Suprapubic skin (tissue), 4 donors: ENCODE measurements around the gene CADM1. TPM values are rescaled to one million over a fixed set of nuclear protein-coding genes. Genes with fewer than 3 reads are reported as not detected.

ENCODE experiments used
- DNase-seq, 2 donors: peaks; one replicate each; pipeline ENCODE4 v3.0.0-alpha.2; 2019; ENCODE audit warnings: low spot score in 2 of 2
- H3K27ac ChIP-seq: fragments of 200-600 bp; sonication (generic); one replicate; pipeline ENCODE4 v1.5.1; 2019
- H3K27me3 ChIP-seq: fragments of 200-600 bp; sonication (generic); one replicate; pipeline ENCODE4 v1.5.1; 2019
- H3K36me3 ChIP-seq: fragments of 200-600 bp; sonication (generic); one replicate; pipeline ENCODE4 v1.5.1; 2019
- H3K4me1 ChIP-seq: fragments of 200-600 bp; sonication (generic); one replicate; pipeline ENCODE4 v1.5.1; 2019
- H3K4me3 ChIP-seq: fragments of 200-600 bp; sonication (generic); one replicate; pipeline ENCODE4 v1.5.1; 2019; ENCODE audit warnings: mild to moderate bottlenecking
- H3K9me3 ChIP-seq: fragments of 200-600 bp; sonication (generic); one replicate; pipeline ENCODE4 v1.5.1; 2019
- CTCF ChIP-seq, 2 donors: fragments of 200-600 bp in 1 of 2; fragments of 450-650 bp in 1 of 2; sonication (generic) in 1 of 2; IDR thresholded peaks; one replicate each; pipeline ENCODE4 v1.5.1; 2016 to 2019; ENCODE audit warnings: antibody characterized with exemption in 2 of 2, mild to moderate bottlenecking in 1 of 2, moderate library complexity in 1 of 2
- EP300 ChIP-seq: sonication (generic); formaldehyde crosslinking; IDR thresholded peaks from one replicate; pipeline ENCODE4 v1.6.1; 2017; ENCODE audit warnings: antibody characterized with exemption
- POLR2A ChIP-seq, 2 donors: fragments of 450-650 bp; IDR thresholded peaks; one replicate each; pipeline ENCODE4 v1.6.1; 2017; ENCODE audit warnings: antibody characterized with exemption in 2 of 2, mild to moderate bottlenecking in 2 of 2, moderate library complexity in 2 of 2
- POLR2AphosphoS5 ChIP-seq, 3 donors: sonication (generic); formaldehyde crosslinking; IDR thresholded peaks; one replicate each; pipeline ENCODE4 v1.6.1; 2017; ENCODE audit warnings: antibody characterized with exemption in 3 of 3
- WGBS: methylation state at CpG from one replicate; pipeline ENCODE4 v1.1.5; 2018; 5-methylcytosine and 5-hydroxymethylcytosine counted together
- total RNA-seq, 4 donors: library from RNA; depleted of rRNA; stranded (reverse); fragments of >200 nt; gene quantifications; one replicate each; pipeline ENCODE4 v1.1.0, GENCODE V29; 2016

CADM1 gene
- total RNA-seq, 4 donors from 2014 or later: 13.3 to 26.2 (median 15.3) TPM

- Histone ChIP-seq H3K27me3 (no peaks in the 10 kb centered on the region), H3K4me1 (no peaks in the 10 kb centered on the region), H3K27ac (no peak overlapping the region), H3K9me3 (no peaks in the 10 kb centered on the region), H3K36me3 (no peaks in the 10 kb centered on the region), H3K4me3 (no peak overlapping the region)
- WGBS: 97% methylated on average over 2 of the region's 2 CpGs
- TF ChIP-seq EP300 (no peak), CTCF (IDR thresholded peaks at IDR 0.05) (no peak), POLR2AphosphoS5 (IDR thresholded peaks at IDR 0.05) (no peak)
- no peak for DNase-seq
Measured at GRCh38 chr11:115493905-115494304, 10.3 kb downstream of the CADM1 start.

- 82% methylated on average over 1 of the region's 1 CpG for whole genome bisulfite sequencing
- TF ChIP-seq POLR2A (IDR thresholded peaks at IDR 0.05): no peak
- no peak for TF ChIP-seq EP300
- no peak for TF ChIP-seq CTCF (IDR thresholded peaks at IDR 0.05)
- TF ChIP-seq POLR2AphosphoS5 (IDR thresholded peaks at IDR 0.05): no peak
- H3K27me3 ChIP-seq: no peaks in the 10 kb centered on the region
- no peaks in the 10 kb centered on the region for H3K9me3 ChIP-seq
- H3K27ac ChIP-seq: no peak overlapping the region
- no peaks in the 10 kb centered on the region for H3K4me1 ChIP-seq
- DNase-seq: no peak
- no peak overlapping the region for H3K4me3 ChIP-seq
- no peaks in the 10 kb centered on the region for H3K36me3 ChIP-seq
Measured at GRCh38 chr11:115493488-115493887, 10.7 kb downstream of the CADM1 start.

- DNase-seq: no peak
- over 99% methylated on average over 4 of the region's 4 CpGs for WGBS
Measured at GRCh38 chr11:115489466-115489865, 14.7 kb downstream of the CADM1 start.

GRCh38 chr11:115488945-115489344 is 15.3 kb downstream of the CADM1 start:
- Histone ChIP-seq H3K36me3 (no peaks in the 10 kb centered on the region), H3K4me1 (no peaks in the 10 kb centered on the region), H3K27ac (no peak overlapping the region), H3K4me3 (no peak overlapping the region), H3K9me3 (no peaks in the 10 kb centered on the region), H3K27me3 (no peaks in the 10 kb centered on the region)
- WGBS: 80% methylated on average over 3 of the region's 3 CpGs
- no peak for DNase-seq
- no peak for TF ChIP-seq CTCF (IDR thresholded peaks at IDR 0.05)
- no peak for TF ChIP-seq POLR2A (IDR thresholded peaks at IDR 0.05)
- TF ChIP-seq EP300: no peak
- TF ChIP-seq POLR2AphosphoS5 (IDR thresholded peaks at IDR 0.05): no peak

More at GRCh38 chr11:115489466-115489865, 14.7 kb downstream of the CADM1 start:
- no peaks in the 10 kb centered on the region for H3K9me3 ChIP-seq
- H3K4me1 ChIP-seq: no peaks in the 10 kb centered on the region
- H3K27ac ChIP-seq: no peak overlapping the region
- H3K27me3 ChIP-seq: no peaks in the 10 kb centered on the region
- H3K36me3 ChIP-seq: no peaks in the 10 kb centered on the region
- TF ChIP-seq EP300 (no peak), POLR2AphosphoS5 (IDR thresholded peaks at IDR 0.05) (no peak), POLR2A (IDR thresholded peaks at IDR 0.05) (no peak), CTCF (IDR thresholded peaks at IDR 0.05) (no peak)
- no peak overlapping the region for H3K4me3 ChIP-seq

GRCh38 chr11:115481528-115481927 is 22.7 kb downstream of the CADM1 start:
- WGBS: 93% methylated on average over 2 of the region's 2 CpGs
- Histone ChIP-seq H3K9me3 (no peaks in the 10 kb centered on the region), H3K27ac (no peak overlapping the region), H3K36me3 (no peaks in the 10 kb centered on the region), H3K4me1 (no peaks in the 10 kb centered on the region), H3K27me3 (no peaks in the 10 kb centered on the region), H3K4me3 (no peak overlapping the region)
- TF ChIP-seq POLR2A (IDR thresholded peaks at IDR 0.05) (no peak), POLR2AphosphoS5 (IDR thresholded peaks at IDR 0.05) (no peak), CTCF (IDR thresholded peaks at IDR 0.05) (no peak), EP300 (no peak)
- DNase-seq: no peak
